ENCODE measurements around the gene OBSCN. TPM values are rescaled to one million over a fixed set of nuclear protein-coding genes. Genes with fewer than 3 reads are reported as not detected.

Gene OBSCN
- total and polyA plus RNA-seq, 12 donors: 176 to 639 (median 407) TPM

- peaks cover 0 to 15% (median 0%) of the 10 kb centered on the region in 9 donors for H3K36me3 ChIP-seq
- ATAC-seq (peak; percentile 5 to 51 (median 28)), DNase-seq (peak; percentile 48 to 51)
- intact Hi-C loops (cut with DNase I): loop anchor here in 1 of 10 donors (5.0 kb wide), 1 partner anchor 307 kb away; no protein-coding TSS in a partner anchor
- no peaks in the 10 kb centered on the region for H3K9me3 ChIP-seq
- H3K4me3 ChIP-seq: peak overlapping the region in 9 of 10 donors; percentile 51 to 79 (median 67)
- TF ChIP-seq CTCF (IDR thresholded peaks at IDR 0.05): no peak
- 55 to 56% methylated on average over 11 of the region's 11 CpGs for WGBS, 2 donors
- H3K27ac ChIP-seq: peak overlapping the region; percentile 76 to 100 (median 96)
- H3K27me3 ChIP-seq: peaks cover 0 to 21% (median 13%) of the 10 kb centered on the region in 7 donors
- peaks cover 13 to 70% (median 42%) of the 10 kb centered on the region in 9 donors for H3K4me1 ChIP-seq
Observed at GRCh38 chr1:228210076-228210651, 2.3 kb downstream of the OBSCN start.

GRCh38 chr1:228210712-228211530, 3.1 kb downstream of the OBSCN start:
- H3K9me3 ChIP-seq: no peaks in the 10 kb centered on the region
- H3K36me3 ChIP-seq: peaks cover 0 to 21% (median 0%) of the 10 kb centered on the region in 9 donors
- WGBS, 2 donors: 55 to 65% methylated on average over 15 to 16 of the region's 16 CpGs
- H3K4me1 ChIP-seq: peaks cover 13 to 73% (median 40%) of the 10 kb centered on the region in 9 donors
- DNase-seq: no peak
- intact Hi-C loops (cut with DNase I): loop anchor here in 1 of 10 donors (5.0 kb wide), 1 partner anchor 306 kb away; no protein-coding TSS in a partner anchor
- peaks cover 0 to 21% (median 13%) of the 10 kb centered on the region in 7 donors for H3K27me3 ChIP-seq
- H3K27ac ChIP-seq: peak overlapping the region in 8 of 10 donors; percentile 87 to 100 (median 96)
- no peak for TF ChIP-seq CTCF (IDR thresholded peaks at IDR 0.05)
- H3K4me3 ChIP-seq: peak overlapping the region in 8 of 10 donors; percentile 51 to 79 (median 67)
- no peak for ATAC-seq

- H3K4me1 ChIP-seq: peaks cover 10 to 67% (median 34%) of the 10 kb centered on the region in 9 donors
- H3K36me3 ChIP-seq: peaks cover 0 to 25% (median 0%) of the 10 kb centered on the region in 9 donors
- H3K27ac ChIP-seq: peak overlapping the region in 1 of 10 donors; percentile 99
- H3K9me3 ChIP-seq: no peaks in the 10 kb centered on the region
- WGBS, 2 donors: 59 to 70% methylated on average over 95 to 96 of the region's 96 CpGs
- ATAC-seq: no peak
- H3K27me3 ChIP-seq: peaks cover 0 to 21% (median 13%) of the 10 kb centered on the region in 7 donors
- no peak for DNase-seq
- TF ChIP-seq CTCF (IDR thresholded peaks at IDR 0.05): no peak
- H3K4me3 ChIP-seq: peak overlapping the region in 1 of 10 donors; percentile 77
- intact Hi-C loops (cut with DNase I): loop anchor here in 1 of 10 donors (5.0 kb wide), 1 partner anchor 306 kb away; no protein-coding TSS in a partner anchor
Observed at GRCh38 chr1:228211531-228212414, 3.9 kb downstream of the OBSCN start.
